ENCODE data around the gene UPP2. TPM values are rescaled to one million over a fixed set of nuclear protein-coding genes. Genes with fewer than 3 reads are reported as not detected.

The UPP2 gene
- total RNA-seq, 1 donor: not detected

GRCh38 chr2:158102446-158102845 lies 770 bp downstream of the UPP2 start:
- H3K4me3 ChIP-seq (ENCODE audit: low read depth, low read length): no peak overlapping the region
- TF ChIP-seq CTCF (IDR thresholded peaks at IDR 0.05; ENCODE audit: insufficient read depth, low read length): no peak
- DNase-seq (ENCODE audit: low read depth): no peak

- H3K4me3 ChIP-seq (ENCODE audit: low read depth, low read length): no peak overlapping the region
- TF ChIP-seq CTCF (IDR thresholded peaks at IDR 0.05; ENCODE audit: insufficient read depth, low read length): no peak
- DNase-seq (ENCODE audit: low read depth): no peak
Observed at GRCh38 chr2:158103411-158104012, 1.8 kb downstream of the UPP2 start.

- no peak for TF ChIP-seq CTCF (IDR thresholded peaks at IDR 0.05; ENCODE audit: insufficient read depth, low read length)
- DNase-seq (ENCODE audit: low read depth): no peak
Observed at GRCh38 chr2:158104903-158105302, 3.2 kb downstream of the UPP2 start.

GRCh38 chr2:158112992-158113391 lies 11.3 kb downstream of the UPP2 start:
- no peak for TF ChIP-seq CTCF (IDR thresholded peaks at IDR 0.05; ENCODE audit: insufficient read depth, low read length)
- DNase-seq (ENCODE audit: low read depth): no peak
- H3K4me3 ChIP-seq (ENCODE audit: low read depth, low read length): no peak overlapping the region

More at GRCh38 chr2:158104903-158105302, 3.2 kb downstream of the UPP2 start:
- H3K4me3 ChIP-seq (ENCODE audit: low read depth, low read length): no peak overlapping the region

DNA sequence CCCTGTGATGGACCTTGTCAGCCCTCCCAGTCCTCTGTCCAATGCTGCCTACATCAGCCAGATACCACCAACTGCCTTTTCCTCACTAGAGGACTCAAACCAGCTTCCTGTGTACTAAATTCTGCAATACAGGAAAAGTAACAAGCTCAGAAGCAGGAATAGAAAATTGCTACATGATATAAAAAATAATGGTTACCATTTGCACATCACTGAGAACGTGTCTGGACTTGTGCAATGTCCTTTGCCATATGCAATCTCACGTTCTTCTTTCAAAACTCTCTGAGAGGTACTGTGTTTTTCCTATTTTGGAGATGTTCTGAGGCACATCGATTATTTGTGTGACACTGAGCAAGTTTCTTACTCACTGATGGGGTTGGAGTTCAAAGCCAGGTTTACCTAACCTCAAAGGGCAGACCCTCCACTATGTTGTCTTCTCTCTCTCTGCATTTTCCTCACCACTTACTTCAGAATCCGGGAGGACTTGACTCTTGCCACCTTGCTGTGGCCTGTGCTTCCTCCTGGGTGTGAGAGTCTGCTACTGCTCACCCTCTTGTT lies 12.1 kb downstream of the UPP2 start:
- TF ChIP-seq CTCF (IDR thresholded peaks at IDR 0.05; ENCODE audit: insufficient read depth, low read length): no peak
- DNase-seq (ENCODE audit: low read depth): no peak

GRCh38 chr2:158114516-158114915 lies 12.8 kb downstream of the UPP2 start:
- H3K4me3 ChIP-seq (ENCODE audit: low read depth, low read length): no peak overlapping the region
- no peak for DNase-seq (ENCODE audit: low read depth)
- TF ChIP-seq CTCF (IDR thresholded peaks at IDR 0.05; ENCODE audit: insufficient read depth, low read length): no peak

More for the DNA sequence above, 12.1 kb downstream of the UPP2 start:
- no peak overlapping the region for H3K4me3 ChIP-seq (ENCODE audit: low read depth, low read length)
